ENCODE data around the gene ADGRD1. TPM values are rescaled to one million over a fixed set of nuclear protein-coding genes. Genes with fewer than 3 reads are reported as not detected.

The ADGRD1 gene
- total and polyA plus RNA-seq, 7 donors = 0.46 to 22.5 (median 7.2) TPM

DNA sequence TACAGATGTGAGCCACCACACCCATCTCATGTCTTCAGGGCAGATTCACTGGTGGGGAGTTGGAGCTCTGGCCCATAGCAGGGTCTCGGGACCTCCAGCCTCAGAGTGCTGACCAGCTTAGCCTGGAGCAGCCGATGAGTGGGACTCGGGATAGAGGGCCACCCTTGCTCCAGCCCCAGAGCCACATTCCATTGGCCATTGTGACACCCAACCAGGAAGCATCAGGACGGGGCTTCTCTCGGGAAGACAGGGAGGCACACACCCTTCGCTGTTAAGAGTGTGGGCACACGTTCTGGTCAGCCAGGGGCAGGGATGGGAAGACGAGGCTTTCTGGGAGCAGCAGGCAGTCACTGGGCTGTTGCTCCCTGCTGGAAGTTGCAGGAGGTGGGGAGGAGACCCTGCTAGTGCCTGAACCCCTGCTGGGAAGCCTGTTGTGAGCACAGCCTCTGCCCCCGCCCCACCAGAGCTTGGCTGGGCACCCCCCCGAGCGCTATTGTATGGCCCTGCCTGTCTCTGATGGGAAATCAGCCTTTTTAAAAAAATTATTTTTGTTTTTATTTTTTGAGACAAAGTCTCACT is 1.6 kb downstream of the ADGRD1 start:
- Histone ChIP-seq H3K36me3 (no peaks in the 10 kb centered on the region), H3K27me3 (no peaks in the 10 kb centered on the region), H3K4me1 (peaks cover 0 to 54% (median 32%) of the 10 kb centered on the region in 4 donors), H3K4me3 (peak overlapping the region; percentile 32 to 53 (median 44)), H3K27ac (peak overlapping the region; percentile 41 to 80 (median 70)), H3K9me3 (no peaks in the 10 kb centered on the region)
- intact Hi-C loops (cut with DNase I) = no loop called here
- no peak for TF ChIP-seq POLR2A (IDR thresholded peaks at IDR 0.05)
- no peak for TF ChIP-seq EP300 (IDR thresholded peaks at IDR 0.05)
- TF ChIP-seq, protein P1, sequence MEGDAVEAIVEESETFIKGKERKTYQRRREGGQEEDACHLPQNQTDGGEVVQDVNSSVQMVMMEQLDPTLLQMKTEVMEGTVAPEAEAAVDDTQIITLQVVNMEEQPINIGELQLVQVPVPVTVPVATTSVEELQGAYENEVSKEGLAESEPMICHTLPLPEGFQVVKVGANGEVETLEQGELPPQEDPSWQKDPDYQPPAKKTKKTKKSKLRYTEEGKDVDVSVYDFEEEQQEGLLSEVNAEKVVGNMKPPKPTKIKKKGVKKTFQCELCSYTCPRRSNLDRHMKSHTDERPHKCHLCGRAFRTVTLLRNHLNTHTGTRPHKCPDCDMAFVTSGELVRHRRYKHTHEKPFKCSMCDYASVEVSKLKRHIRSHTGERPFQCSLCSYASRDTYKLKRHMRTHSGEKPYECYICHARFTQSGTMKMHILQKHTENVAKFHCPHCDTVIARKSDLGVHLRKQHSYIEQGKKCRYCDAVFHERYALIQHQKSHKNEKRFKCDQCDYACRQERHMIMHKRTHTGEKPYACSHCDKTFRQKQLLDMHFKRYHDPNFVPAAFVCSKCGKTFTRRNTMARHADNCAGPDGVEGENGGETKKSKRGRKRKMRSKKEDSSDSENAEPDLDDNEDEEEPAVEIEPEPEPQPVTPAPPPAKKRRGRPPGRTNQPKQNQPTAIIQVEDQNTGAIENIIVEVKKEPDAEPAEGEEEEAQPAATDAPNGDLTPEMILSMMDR (IDR thresholded peaks at IDR 0.05) = no peak
- TF ChIP-seq POLR2AphosphoS5 (IDR thresholded peaks at IDR 0.05) = peak in 1 of 4 donors; percentile 54
- WGBS, 2 donors = 69 to 79% methylated on average over 11 of the region's 11 CpGs
- no peak for DNase-seq

DNA sequence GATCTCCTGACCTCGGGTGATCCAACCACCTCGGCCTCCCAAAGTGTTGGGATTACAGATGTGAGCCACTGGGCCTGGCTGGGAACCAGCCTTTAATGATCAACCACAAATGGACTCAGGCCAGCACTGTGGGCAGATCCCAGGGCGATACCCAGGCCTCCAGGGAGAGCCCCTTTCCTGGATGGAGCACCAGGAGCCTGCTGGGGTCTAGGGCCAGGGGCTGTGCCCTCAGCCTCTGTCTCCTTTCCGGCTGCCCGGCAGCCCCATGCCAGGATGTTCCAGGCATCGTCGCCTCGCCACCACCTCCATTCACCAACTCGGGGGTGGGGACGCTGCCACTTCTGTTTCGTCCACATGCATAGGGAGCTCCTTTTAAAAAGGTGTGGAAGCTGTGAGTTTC is 2.3 kb downstream of the ADGRD1 start:
- intact Hi-C loops (cut with DNase I) = no loop called here
- H3K27ac ChIP-seq = peak overlapping the region in 3 of 4 donors; percentile 41 to 80 (median 71)
- H3K9me3 ChIP-seq = no peaks in the 10 kb centered on the region
- H3K36me3 ChIP-seq = no peaks in the 10 kb centered on the region
- TF ChIP-seq POLR2AphosphoS5 (IDR thresholded peaks at IDR 0.05) = no peak
- 86 to 93% methylated on average over 11 of the region's 11 CpGs for WGBS, 2 donors
- H3K4me3 ChIP-seq = peak overlapping the region; percentile 1 to 50 (median 35)
- no peak for DNase-seq
- no peaks in the 10 kb centered on the region for H3K27me3 ChIP-seq
- H3K4me1 ChIP-seq = peaks cover 0 to 54% (median 35%) of the 10 kb centered on the region in 4 donors

DNA sequence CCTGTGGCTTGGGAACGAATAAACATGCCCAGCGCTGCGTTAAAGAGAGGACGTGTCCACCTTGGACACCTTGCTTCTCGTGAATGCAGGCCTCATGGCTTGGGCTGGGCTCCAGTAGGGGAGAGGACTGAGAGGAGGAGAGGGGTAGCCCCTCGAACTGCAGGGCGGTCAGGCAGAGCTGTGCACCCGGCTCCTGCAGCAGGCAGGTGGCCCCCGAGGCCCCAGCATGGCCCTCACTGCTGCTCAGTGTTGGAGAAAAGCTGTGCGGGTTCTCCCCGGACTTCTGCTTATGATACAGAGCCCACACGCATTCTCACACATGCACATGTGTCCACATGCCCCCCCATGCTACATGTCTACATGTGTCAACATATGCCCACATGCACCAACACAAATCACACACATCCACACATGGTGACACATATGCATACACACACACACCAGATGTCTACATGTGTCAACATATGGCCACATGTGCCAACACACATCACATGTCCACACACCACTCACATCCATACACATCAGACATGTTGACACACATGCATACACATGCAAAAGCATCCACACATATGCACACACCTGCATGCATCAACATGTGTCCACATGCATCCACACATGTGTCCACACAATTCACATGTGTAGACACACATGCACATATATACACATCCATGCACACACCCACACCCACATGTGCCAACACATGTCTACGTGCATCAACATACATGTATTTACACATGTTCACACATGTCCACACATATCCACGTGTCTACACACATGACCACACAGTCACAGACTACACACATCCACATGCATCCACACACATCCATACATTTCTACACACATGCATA is 3.0 kb downstream of the ADGRD1 start:
- H3K27ac ChIP-seq = peak overlapping the region in 1 of 4 donors; percentile 41

DNA sequence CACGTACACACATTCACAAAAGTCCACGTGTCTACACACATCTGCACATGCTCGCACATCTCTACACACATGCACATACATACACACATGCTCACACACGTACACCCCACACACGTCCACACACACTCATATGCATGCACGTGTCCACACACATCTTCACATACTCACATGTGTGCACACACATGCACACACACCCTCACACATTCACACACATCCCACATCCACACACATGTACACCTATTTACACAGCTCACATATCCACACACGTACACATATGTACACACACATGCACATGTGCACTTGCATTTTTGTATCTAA is 3.6 kb downstream of the ADGRD1 start:
- Histone ChIP-seq H3K4me3 (no peak overlapping the region), H3K4me1 (peaks cover 0 to 63% (median 44%) of the 10 kb centered on the region in 4 donors)
- WGBS, 2 donors = 77 to 89% methylated on average over 7 of the region's 7 CpGs

More for the DNA sequence above, 3.0 kb downstream of the ADGRD1 start:
- Histone ChIP-seq H3K36me3 (no peaks in the 10 kb centered on the region), H3K9me3 (no peaks in the 10 kb centered on the region), H3K4me1 (peaks cover 0 to 60% (median 41%) of the 10 kb centered on the region in 4 donors), H3K4me3 (peak overlapping the region in 3 of 4 donors; percentile 1 to 50 (median 38)), H3K27me3 (no peaks in the 10 kb centered on the region)
- DNase-seq = no peak
- WGBS, 2 donors = 90 to 93% methylated on average over 14 of the region's 14 CpGs
- TF ChIP-seq POLR2AphosphoS5 (IDR thresholded peaks at IDR 0.05) (no peak), POLR2A (IDR thresholded peaks at IDR 0.05) (no peak), EP300 (IDR thresholded peaks at IDR 0.05) (no peak)
- TF ChIP-seq, protein P1 (IDR thresholded peaks at IDR 0.05) = no peak
- intact Hi-C loops (cut with DNase I) = no loop called here

More for the DNA sequence above, 3.6 kb downstream of the ADGRD1 start:
- Histone ChIP-seq H3K27ac (no peak overlapping the region), H3K36me3 (no peaks in the 10 kb centered on the region), H3K27me3 (no peaks in the 10 kb centered on the region), H3K9me3 (no peaks in the 10 kb centered on the region)
- no peak for DNase-seq
- no peak for TF ChIP-seq EP300 (IDR thresholded peaks at IDR 0.05)
- TF ChIP-seq POLR2AphosphoS5 (IDR thresholded peaks at IDR 0.05) = no peak
- TF ChIP-seq, protein P1 (IDR thresholded peaks at IDR 0.05) = no peak
- TF ChIP-seq POLR2A (IDR thresholded peaks at IDR 0.05) = no peak
- intact Hi-C loops (cut with DNase I) = no loop called here
